H1 (cell line): ENCODE results near the gene MRPL20.

Experiments used
- CTCF ChIP-seq, 3 experiments: IDR thresholded peaks; 1 replicate in 2 of 3; 2 replicates in 1 of 3; pipeline versions ENCODE4 v1.5.1 to v1.6.1; 2011; ENCODE audit warnings: low read length in 3 of 3, mild to moderate bottlenecking in 3 of 3, inconsistent platforms in 2 of 3, low read depth in 1 of 3, moderate library complexity in 1 of 3; ENCODE audit not compliant: insufficient read depth in 1 of 3; ENCODE audit errors: control extremely low read depth in 1 of 3
- RFX5 ChIP-seq: IDR thresholded peaks from 2 replicates; pipeline ENCODE4 v1.6.1; 2011; ENCODE audit warnings: low read depth, low read length, improper control_type of control experiment, borderline replicate concordance
- SIN3A ChIP-seq, 2 experiments: IDR thresholded peaks in 1 of 2; conservative IDR thresholded peaks in 1 of 2; 2 replicates each; pipeline ENCODE4 v1.6.1; 2011 to 2012; ENCODE audit warnings: low read length in 2 of 2, improper control_type of control experiment in 1 of 2, low read depth in 1 of 2, mild to moderate bottlenecking in 1 of 2

DNA sequence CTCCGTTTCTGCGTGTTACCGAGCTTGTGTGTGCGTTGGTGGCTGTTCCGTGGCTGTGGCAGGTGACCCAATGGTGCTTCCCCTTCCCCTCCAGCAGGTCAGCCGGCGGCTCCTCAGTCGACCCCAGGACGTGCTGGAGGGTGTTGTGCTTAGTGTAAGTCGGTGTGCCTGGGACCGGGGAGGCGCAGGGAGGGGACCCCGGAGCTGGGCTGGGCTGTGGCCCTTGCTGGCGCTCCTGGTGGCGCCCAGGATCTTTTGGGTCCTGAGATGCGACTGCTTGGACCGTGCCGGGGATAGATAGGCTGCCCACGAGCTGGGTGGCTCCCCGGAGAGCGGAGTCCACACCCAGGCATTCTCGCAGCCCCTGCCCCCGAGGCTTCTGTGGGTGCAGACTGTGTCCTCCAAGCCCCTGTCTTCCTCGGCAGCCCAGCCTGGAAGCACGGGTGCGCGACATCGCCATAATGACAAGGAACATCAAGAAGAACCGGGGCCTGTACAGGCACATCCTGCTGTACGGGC, 48.3 kb upstream of the MRPL20 start:
- no peak for TF ChIP-seq SIN3A (conservative IDR thresholded peaks at IDR 0.05 in 1 of 2, IDR thresholded peaks at IDR 0.05 in 1 of 2; ENCODE audit: low read depth in 1 of 2, low read length in 2 of 2)
- TF ChIP-seq RFX5 = no peak
- TF ChIP-seq CTCF (IDR thresholded peaks at IDR 0.05; ENCODE audit: control extremely low read depth in 1 of 3, insufficient read depth in 1 of 3, low read depth in 1 of 3, low read length in 3 of 3) = no peak
